Lower leg skin (tissue), 4 donors: Measurements from ENCODE around the gene ME2. TPM values are rescaled to one million over a fixed set of nuclear protein-coding genes. Genes with fewer than 3 reads are reported as not detected.
"Not testable (repeated sequence)": the region's sequence is repeated elsewhere in the genome, so short reads cannot be mapped to it uniquely, and the experiment has no call there.

Experiments used
- DNase-seq, 2 donors: peaks; one replicate each; pipeline ENCODE4 v3.0.0-alpha.2; 2019; ENCODE audit warnings: low spot score in 2 of 2
- H3K4me3 ChIP-seq: fragments of 200-600 bp; sonication (generic); 2 replicates; pipeline ENCODE4 v1.5.1; 2017; ENCODE audit warnings: mild to moderate bottlenecking, low read depth; ENCODE audit not compliant: poor library complexity, severe bottlenecking
- CTCF ChIP-seq, 3 donors: fragments of 450-650 bp; IDR thresholded peaks; one replicate each; pipeline ENCODE4 v1.5.1; 2016; ENCODE audit warnings: antibody characterized with exemption in 3 of 3, mild to moderate bottlenecking in 3 of 3, moderate library complexity in 2 of 3
- POLR2A ChIP-seq, 2 donors: fragments of 450-650 bp; IDR thresholded peaks; one replicate each; pipeline ENCODE4 v1.6.1; 2016 to 2017; ENCODE audit warnings: antibody characterized with exemption in 2 of 2, mild to moderate bottlenecking in 1 of 2, moderate library complexity in 1 of 2
- WGBS, 2 donors: methylation state at CpG; one replicate each; pipeline ENCODE4 v1.1.5; 2018; 5-methylcytosine and 5-hydroxymethylcytosine counted together
- intact Hi-C: fragments of 100-400 bp; cut with DNase I; formaldehyde crosslinking; loops from one replicate; pipeline ENCODE4 v1.15.0; 2023; ENCODE audit warnings: low total_unique reads
- total RNA-seq, 4 donors: library from RNA; depleted of rRNA; stranded (reverse); fragments of >200 nt; gene quantifications; one replicate each; pipeline ENCODE4 v1.1.0, GENCODE V29; 2016

Gene ME2
- total RNA-seq, 4 donors from 2014 or later = 10.4 to 25.5 (median 21.4) TPM

- 80% methylated on average over 3 of the region's 3 CpGs for WGBS, 2 donors
- DNase-seq = no peak
- TF ChIP-seq CTCF (IDR thresholded peaks at IDR 0.05) (no peak), POLR2A (IDR thresholded peaks at IDR 0.05) (no peak)
- intact Hi-C loops = no loop called here
- no peak overlapping the region for H3K4me3 ChIP-seq
These were observed 2.9 kb upstream of the ME2 start for GRCh38 chr18:50875966-50876536.

DNA sequence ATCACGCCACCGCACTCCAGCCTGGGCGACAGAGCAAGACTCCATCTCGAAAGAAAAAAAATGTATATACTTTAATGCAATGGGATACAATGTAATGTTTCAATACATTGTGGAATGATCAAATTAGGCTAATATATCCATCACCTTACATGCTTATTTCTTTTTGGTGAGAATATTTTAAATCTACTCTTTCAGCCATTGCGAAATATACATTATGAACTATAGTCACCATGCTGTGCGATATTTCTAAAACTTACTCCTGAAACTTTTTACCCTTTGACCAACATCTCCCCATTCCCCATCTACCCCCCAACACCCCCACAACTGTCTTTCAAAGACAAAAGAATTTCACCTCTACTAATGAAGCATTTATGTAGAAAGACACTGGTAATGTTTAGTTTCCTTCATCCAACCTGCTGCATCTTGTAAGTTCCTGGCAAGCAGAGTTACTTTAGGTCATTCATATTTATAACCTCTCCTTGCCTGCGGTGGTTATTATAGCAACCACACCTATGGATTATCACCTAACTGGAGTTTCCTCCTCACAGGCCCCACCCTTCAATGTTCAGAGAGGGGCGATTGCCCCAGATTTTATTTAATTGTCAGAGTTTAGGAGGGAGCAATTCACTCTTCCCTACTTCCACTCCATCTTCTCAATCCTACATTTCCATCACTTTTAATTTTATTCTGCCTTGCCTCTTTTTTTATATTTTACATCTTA is 1.2 kb upstream of the ME2 start:
- intact Hi-C loops = no loop called here

DNA sequence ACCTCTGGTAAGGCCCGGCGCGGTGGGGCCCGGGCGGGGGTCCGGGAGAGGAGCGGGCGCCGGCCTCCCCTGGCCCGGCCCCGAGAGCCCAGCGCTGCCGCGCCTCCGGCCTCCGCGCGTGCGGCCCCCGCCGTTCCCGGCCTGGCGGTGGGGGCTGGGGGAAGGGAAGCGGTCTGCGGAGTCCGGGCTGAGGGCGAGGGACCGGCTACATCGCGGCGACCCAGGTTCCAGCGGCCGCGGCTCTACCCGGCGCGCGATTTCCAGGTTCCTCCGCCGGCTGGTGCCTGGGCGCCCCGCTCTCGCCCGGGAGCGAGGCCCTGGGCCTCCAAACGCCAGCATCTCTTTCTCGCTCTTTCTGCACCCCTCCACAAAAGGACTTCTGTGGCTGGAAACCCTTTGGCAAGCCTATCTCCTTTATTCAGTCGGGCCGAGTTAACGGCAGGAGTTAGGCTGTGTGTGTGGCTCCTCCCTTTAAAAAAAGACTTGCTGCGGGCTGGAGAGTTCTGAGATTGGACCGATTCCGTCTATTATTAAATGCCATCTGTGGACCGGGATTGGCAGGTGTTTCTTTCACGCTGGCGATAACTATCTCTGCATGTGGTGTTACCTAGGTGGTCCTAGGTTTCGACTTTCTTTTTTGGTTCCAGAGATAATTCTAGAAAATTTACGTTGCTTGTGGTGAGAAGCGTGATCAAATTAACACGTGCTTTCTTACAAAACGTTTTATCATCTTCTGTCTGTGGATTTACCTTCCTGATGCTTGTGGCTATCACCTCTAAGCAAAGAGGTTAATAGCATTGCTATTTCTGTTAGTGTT is 592 bp downstream of the ME2 start:
- intact Hi-C loops = no loop called here
- 0 to 1% methylated on average over 21 to 48 of the region's 61 CpGs for WGBS, 2 donors
- TF ChIP-seq CTCF (IDR thresholded peaks at IDR 0.05) (no peak), POLR2A (IDR thresholded peaks at IDR 0.05) (no peak)
- DNase-seq = peak; percentile 25 to 86
- peak overlapping the region; percentile 73 for H3K4me3 ChIP-seq

More for the DNA sequence above, 1.2 kb upstream of the ME2 start:
- no peak for DNase-seq
- H3K4me3 ChIP-seq = no peak overlapping the region
- TF ChIP-seq CTCF (IDR thresholded peaks at IDR 0.05) = no peak
- TF ChIP-seq POLR2A (IDR thresholded peaks at IDR 0.05) = no peak
- WGBS, 2 donors = 67 to 73% methylated on average over 8 of the region's 8 CpGs

DNA sequence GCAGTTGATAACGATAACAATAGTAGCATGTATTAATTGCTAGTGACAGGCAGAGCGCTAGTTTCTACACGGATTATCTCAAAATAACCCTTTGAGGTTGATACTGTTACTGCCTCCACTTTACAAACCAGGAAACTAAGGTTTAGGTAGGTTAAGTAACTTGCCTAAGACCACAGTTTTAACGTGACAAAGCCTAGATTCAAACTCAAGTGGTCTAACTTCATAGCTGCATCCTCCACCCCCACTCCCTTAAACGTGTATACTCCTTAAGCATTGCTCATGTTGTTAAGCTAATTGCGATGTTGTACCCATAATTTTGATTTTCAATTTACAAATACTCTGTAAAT is 1.2 kb downstream of the ME2 start:
- intact Hi-C loops = no loop called here
- 24 to 34% methylated on average over 6 of the region's 6 CpGs for WGBS, 2 donors

DNA sequence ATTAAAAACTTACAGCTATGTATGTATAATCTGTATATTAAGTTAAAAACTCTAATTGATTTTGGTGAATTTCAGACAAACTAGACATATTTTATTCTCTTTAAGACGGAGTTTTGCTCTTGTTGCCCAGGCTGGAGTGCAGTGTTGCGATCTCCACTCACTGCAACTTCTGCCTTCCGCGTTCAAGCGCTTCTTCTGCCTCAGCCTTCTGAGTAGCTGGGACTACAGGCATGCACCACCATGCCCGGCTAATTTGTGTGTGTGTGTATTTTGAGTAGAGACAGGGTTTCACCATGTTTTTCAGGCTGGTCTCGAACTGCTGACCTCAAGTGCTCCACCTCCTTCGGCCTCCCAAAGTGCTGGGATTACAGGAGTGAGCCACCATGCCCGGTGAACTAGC is 2.0 kb downstream of the ME2 start:
- WGBS, 2 donors = 94% methylated on average over 9 of the region's 9 CpGs
- DNase-seq, H3K4me3 ChIP-seq, intact Hi-C loops: not testable (repeated sequence)

More for the DNA sequence above, 1.2 kb downstream of the ME2 start:
- no peak for DNase-seq
- TF ChIP-seq CTCF (IDR thresholded peaks at IDR 0.05) (no peak), POLR2A (IDR thresholded peaks at IDR 0.05) (no peak)
- H3K4me3 ChIP-seq = no peak overlapping the region

DNA sequence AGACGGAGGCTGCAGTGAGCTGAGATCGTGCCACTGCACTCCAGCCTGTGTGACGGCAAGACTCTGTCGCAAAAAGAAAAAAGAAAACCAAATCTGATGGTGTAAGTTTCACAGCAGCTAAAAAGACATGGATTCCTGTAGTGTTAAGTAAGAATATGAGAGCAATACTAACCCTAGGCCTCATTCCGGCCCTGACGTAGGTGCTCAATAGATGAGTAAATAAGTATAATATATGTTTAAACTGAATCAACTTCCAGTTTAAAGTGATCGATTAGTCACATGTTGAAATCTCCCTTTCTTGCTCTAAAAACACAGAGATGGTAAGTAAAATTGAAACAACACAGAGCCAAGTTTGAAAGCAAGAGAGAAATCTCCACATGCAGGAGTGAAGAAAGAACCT is 8.0 kb downstream of the ME2 start:
- no peak for DNase-seq
- TF ChIP-seq CTCF (IDR thresholded peaks at IDR 0.05) (no peak), POLR2A (IDR thresholded peaks at IDR 0.05) (no peak)
- H3K4me3 ChIP-seq = no peak overlapping the region
- intact Hi-C loops = no loop called here
- 89 to 97% methylated on average over 7 of the region's 7 CpGs for WGBS, 2 donors
